ENCODE measurements around the gene BICRAL.
"Not testable (repeated sequence)": the region's sequence is repeated elsewhere in the genome, so short reads cannot be mapped to it uniquely, and the experiment has no call there.

The BICRAL gene

DNA sequence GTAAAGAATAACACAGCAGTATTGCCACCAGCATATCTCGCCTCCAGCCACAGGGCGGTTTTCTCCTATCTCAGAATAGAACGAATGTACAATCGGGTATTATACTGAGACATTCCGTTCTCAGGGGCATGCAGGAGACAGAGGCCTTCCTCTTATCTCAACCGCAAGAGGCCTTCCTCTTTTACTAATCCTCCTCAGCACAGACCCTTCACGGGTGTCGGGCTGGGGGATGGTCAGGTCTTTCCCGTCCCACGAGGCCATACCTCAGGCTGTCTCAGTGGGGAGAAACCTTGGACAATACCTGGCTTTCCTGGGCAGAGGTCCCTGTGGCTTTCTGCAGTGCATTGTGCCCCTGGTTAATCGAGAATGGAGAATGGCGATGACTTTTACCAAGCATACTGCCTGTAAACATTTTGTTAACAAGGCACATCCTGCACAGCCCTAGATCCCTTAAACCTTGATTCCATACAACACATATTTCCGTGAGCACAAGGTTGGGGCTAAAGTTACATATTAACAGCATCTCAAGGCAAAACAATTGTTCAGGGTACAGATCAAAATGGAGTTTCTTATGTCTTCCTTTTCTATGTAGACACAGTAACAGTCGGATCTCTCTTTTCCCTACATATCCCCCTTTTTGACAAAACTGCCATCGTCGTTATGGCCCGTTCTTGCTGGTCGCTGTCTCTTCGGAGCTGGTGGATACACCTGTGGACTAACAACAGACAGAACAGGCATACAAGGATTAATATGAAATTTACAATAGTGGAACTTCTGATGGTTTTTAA is 112.4 kb downstream of the BICRAL start:
- not testable (repeated sequence) for DNase-seq (ENCODE audit: low spot score)

DNA sequence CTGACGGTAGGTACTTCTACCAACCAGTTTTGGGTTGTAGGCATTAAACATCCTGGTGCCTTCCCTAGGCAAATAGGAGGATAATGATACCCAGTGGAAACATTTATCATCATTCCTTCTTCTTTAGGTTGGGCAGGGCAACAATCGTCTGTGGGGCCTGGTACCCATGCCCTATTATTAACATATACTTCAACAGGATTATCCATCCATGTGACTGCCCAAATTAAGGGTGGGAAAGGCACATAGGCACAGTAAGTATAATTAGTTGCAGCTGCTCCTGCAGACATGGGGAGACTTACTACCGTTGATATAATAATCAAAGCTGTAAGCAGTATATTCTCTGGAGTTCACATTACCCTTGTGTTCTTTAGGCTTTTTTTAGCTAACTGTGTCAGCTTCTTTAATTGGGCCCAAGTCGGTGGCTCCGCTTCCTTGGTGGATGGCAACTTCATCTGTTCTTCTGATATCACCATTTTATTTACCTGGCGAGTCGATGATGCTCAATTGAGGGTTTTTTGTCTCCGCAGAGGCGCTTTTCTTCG is 114.4 kb downstream of the BICRAL start:
- DNase-seq (ENCODE audit: low spot score), result no peak

DNA sequence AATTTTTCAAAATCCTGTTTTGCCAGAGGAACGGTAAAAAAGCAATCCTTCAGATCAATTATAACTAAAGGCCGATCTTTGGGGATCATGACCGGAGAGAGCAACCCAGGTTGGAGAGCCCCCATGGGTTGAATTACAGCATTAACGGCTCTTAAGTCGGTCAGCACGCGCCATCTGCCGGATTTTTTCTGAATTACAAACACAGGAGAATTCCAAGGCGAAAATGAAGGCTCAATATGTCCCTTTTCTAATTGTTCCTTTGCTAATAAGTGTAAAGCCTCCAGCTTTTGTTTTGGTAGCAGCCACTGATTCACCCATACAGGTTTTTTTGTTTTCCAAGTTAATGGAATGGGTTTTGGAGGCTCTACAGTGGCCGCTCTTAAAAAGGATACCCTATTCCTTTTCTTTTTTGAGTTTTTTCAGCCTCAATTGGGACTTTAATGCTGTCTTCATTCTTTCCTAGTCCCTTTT is 117.1 kb downstream of the BICRAL start:
- peak; percentile 74 for DNase-seq (ENCODE audit: low spot score)

DNA sequence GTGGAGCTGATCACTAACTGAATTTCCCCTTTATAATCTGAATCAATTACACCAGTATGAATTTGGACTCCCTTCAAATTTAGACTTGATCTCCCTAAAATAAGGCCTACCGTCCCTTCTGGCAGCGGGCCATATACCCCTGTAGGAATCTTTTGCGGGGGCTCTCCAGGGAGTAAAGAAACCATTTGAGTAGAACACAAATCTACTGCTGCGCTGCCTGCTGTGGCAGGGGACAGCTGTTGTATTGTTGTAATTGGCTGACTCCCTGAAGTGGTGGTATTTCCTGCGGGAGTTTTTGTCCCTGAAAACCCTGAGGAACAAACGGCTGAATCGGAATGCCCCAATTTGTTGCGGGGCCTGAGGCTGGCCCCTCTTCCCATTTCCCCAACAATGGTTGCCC is 118.0 kb downstream of the BICRAL start:
- no peak for DNase-seq (ENCODE audit: low spot score)

DNA sequence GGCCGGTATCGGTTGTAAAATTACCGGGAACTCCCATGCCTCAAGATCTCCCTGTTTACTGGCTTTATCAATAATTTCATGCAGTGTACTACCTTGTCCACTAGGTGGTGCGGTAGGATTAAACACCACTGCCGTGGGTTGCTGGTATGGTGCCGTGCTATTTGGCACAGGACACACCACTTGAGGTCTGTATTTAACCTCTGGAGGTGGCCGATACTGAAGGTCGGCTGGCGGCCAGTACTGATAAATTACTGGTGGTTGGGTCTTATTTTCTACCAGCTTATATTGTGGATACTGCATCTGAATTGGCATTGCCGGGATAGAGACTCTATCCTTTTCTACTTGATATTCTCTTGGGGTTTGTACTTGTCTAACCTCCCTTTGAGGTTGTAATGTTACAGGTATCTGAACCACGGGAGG is 119.7 kb downstream of the BICRAL start:
- peak; percentile 93 for DNase-seq (ENCODE audit: low spot score)

DNA sequence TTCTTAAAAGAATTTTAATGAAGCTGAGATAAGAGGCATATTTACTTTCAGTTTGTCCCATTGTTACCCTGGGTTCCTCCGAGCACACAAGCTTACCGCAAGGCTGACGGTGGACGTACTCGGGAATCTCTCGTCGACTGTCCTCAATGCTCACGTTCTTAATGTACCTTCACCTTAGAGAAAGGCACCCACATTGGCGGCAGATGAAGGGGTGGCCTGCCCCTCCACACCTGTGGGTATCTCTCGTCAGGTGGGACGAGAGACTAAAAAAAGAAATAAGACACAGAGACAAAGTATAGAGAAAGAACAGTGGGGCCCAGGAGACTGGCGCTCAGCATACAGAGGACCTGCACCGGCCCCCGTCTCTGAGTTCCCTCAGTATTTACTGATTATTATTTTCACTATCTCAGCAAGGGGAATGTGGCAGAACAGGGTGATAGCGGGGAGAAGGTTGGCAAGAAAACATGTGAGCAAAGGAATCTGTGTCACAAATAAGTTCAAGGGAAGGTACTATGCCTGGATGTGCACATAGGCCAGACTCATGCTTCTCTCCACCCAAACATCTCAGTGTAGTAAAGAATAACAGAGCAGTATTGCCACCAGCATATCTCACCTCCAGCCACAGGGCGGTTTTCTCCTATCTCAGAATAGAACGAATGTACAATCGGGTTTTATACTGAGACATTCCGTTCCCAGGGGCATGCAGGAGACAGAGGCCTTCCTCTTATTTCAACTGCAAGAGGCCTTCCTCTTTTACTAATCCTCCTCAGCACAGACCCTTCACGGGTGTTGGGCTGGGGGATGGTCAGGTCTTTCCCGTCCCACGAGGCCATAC is 120.8 kb downstream of the BICRAL start:
- not testable (repeated sequence) for DNase-seq (ENCODE audit: low spot score)

DNA sequence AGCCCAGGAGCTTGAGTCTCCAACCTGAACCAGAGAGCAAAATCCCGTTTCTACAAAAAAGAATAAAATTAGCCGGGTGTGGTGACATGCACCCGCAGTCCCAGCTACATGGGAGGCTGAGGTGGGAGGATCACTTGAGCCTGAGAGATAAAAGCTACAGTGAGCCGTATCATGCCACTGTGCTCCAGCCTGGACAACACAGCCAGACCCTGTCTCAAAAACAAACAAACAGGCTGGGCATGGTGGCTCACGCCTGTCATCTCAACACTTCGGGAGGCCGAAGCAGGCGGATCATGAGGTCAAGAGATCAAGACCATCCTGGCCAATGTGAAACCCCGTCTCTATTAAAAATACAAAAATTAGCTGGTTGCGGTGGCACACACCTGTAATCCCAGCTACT is 122.6 kb downstream of the BICRAL start:
- DNase-seq (ENCODE audit: low spot score), result no peak

DNA sequence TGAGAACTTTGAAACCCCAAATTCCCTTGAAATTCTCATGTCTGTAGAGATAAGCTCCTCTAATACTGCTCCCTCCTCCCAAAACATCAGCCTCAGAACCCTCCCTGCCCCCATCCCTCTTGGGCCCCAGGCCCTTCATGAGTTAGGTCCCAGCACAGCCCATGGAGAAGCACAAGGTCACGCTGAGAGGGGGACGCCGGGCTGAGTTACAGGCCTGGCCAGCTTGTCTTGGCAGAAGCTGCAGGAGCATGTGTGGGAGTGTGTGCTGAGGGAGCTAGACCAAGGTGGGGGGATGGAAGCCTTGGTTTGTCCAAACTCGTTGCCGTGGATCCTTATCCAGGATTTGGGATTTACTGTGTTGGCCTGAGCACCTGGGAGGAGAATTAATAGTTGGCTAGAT is 125.5 kb downstream of the BICRAL start:
- DNase-seq (ENCODE audit: low spot score), result no peak

DNA sequence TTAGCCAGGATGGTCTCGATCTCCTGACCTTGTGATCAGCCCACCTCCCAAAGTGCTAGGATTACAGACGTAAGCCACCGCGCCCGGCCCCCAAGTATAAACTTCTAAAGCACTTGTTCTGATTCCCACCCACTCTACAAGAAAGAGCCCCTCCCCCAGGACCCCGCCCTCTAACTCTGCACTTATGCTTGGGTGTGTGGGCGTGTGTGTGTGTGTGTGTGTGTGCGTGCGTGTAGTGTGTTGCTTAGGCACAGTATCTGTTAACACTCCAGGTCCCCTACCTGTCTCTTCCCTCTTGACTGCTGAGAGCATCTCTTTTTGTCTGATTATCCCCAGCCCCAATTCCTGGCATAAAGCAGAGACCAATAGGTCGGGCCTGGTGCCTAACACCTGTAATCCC is 128.0 kb downstream of the BICRAL start:
- DNase-seq (ENCODE audit: low spot score), result no peak

DNA sequence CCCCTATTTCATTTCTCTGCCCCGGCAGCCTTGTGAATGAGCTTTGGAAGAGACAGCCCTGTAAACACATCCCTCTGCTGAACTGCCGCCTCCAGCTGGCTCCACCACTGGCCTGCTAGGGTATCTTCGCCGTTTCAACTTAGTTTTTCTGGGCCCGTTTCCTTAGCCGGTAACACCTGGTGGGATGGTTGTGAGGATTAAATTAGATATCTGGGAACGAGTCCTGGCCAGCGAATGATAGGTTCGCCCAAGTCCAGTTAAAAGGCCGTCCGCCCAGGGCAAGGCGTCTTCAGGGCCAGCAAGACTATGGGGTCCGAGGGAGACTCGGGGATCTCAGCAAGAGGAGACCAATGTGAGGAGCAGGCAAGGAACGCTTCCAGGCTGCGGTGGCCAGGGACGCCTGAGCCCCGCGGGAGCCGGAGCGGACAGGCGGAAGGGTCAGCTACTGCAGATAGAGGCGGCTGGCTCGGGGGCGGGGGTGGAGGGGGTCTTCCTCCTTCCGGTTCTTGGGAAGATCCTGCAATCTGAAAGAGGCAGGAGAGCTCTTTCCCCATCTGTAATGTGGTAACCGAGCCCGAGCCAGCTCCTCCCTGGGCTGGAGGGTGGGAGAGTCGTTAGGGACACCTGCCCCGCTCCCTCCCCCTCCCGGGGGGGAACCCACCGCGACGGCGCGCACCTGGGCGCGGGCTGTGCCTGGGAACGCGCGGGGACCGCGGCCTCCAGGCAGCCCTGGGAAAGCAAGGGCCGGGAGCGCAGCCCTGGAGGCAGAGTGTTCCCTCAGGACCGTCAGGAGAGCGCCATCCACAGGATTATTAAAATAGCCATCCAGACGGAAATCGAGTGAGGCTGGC is 129.5 kb downstream of the BICRAL start:
- no peak for DNase-seq (ENCODE audit: low spot score)

DNA sequence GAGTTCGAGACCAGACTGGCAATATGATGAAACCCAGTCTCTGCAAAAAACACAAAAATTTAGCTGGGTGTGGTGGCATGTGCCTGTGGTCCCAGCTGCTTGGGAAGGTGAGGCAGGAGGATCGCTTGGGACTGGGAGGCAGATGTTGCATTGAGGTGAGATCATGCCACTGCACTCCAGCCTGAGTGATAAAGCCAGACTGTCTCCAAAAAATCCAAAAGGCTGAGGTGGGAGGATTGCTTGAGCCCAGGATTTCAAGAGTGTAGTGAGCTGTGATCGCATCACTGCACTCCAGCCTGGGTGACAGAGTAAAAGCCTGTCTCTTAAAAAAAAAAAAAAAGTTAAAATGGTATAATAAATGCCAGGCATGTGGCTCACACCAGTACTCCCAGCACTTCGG is 132.7 kb downstream of the BICRAL start:
- DNase-seq (ENCODE audit: low spot score), result no peak

DNA sequence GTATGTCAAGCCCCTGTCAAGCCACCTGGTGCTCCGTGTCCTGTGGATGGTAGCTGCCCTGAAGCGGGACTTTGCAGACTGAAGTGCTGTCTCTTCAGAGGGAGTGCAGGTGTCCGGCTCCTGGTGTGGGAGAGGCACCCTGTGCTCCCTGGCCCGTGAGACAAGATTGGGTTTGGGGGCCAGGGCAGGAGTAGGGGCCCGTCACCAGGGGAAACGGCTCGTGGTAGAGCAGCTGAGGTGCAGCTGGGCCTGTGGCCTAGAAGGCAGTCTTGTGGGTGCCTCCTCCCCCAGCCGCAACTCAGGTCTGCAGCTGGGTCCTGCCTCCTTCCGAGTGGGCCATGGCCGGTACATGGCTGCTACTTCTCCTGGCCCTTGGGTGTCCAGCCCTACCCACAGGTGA is 133.9 kb downstream of the BICRAL start, which contains the start of gene PTCRA:
TSS of gene PTCRA (plus strand) at position 322 of the 400 bp plus-strand sequence. CDS start at position 339, 17 bp downstream.
- no peak for DNase-seq (ENCODE audit: low spot score)

DNA sequence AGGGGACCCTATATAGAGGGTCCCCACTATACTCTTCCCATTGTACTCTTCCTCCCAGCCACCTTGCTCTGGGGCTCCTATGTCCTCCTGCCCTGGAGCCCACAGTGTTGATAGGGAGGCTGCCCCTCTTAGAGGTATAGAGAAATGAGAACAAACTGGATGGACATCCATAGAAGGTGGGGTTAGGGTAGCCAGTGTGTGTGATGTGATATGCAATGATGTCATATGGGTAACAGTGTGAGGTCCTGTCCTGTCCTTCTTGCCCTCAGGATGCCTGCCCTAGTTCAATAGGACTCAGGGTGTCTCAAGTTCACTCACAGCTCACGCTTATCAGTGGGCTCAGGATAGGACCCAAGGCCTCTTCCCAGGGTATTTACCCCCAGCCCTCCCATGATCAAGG is 134.4 kb downstream of the BICRAL start:
- no peak for DNase-seq (ENCODE audit: low spot score)
